ENCODE results near the gene STK32C. TPM values are rescaled to one million over a fixed set of nuclear protein-coding genes. Genes with fewer than 3 reads are reported as not detected.

STK32C gene
- total RNA-seq, 3 donors from 2014 or later: 5.6 to 12.8 (median 11.7) TPM

GRCh38 chr10:132281915-132282666 is 25.7 kb downstream of the STK32C start:
- Histone ChIP-seq H3K27me3 (peaks cover 0 to 19% of the 10 kb centered on the region in 2 donors), H3K4me3 (no peak overlapping the region), H3K4me1 (no peaks in the 10 kb centered on the region), H3K27ac (no peak overlapping the region), H3K9me3 (no peaks in the 10 kb centered on the region), H3K36me3 (no peaks in the 10 kb centered on the region)
- intact Hi-C loops (cut with DNase I; ENCODE audit: low total_unique reads): no loop called here
- TF ChIP-seq CTCF (IDR thresholded peaks at IDR 0.05) (no peak), POLR2A (IDR thresholded peaks at IDR 0.05) (no peak), POLR2AphosphoS5 (IDR thresholded peaks at IDR 0.05) (no peak)
- no peak for DNase-seq (ENCODE audit: low spot score in 2 of 2)

- intact Hi-C loops (cut with DNase I; ENCODE audit: low total_unique reads): no loop called here
- no peak overlapping the region for H3K27ac ChIP-seq
- no peak overlapping the region for H3K4me3 ChIP-seq
- H3K27me3 ChIP-seq: peaks cover 0 to 19% of the 10 kb centered on the region in 2 donors
- H3K36me3 ChIP-seq: no peaks in the 10 kb centered on the region
- TF ChIP-seq POLR2A (IDR thresholded peaks at IDR 0.05): no peak
- TF ChIP-seq POLR2AphosphoS5 (IDR thresholded peaks at IDR 0.05): no peak
- TF ChIP-seq CTCF (IDR thresholded peaks at IDR 0.05): no peak
- no peak for DNase-seq (ENCODE audit: low spot score in 2 of 2)
- H3K4me1 ChIP-seq: no peaks in the 10 kb centered on the region
- H3K9me3 ChIP-seq: no peaks in the 10 kb centered on the region
Measured at GRCh38 chr10:132280646-132281074, 27.1 kb downstream of the STK32C start.

- no peak for DNase-seq (ENCODE audit: low spot score in 2 of 2)
- no peak for TF ChIP-seq CTCF (IDR thresholded peaks at IDR 0.05)
- TF ChIP-seq POLR2A (IDR thresholded peaks at IDR 0.05): no peak
- TF ChIP-seq POLR2AphosphoS5 (IDR thresholded peaks at IDR 0.05): no peak
- Histone ChIP-seq H3K4me3 (no peak overlapping the region), H3K27me3 (peaks cover 0 to 19% of the 10 kb centered on the region in 2 donors), H3K4me1 (no peaks in the 10 kb centered on the region), H3K27ac (no peak overlapping the region), H3K9me3 (no peaks in the 10 kb centered on the region), H3K36me3 (no peaks in the 10 kb centered on the region)
- intact Hi-C loops (cut with DNase I; ENCODE audit: low total_unique reads): no loop called here
Measured at GRCh38 chr10:132279873-132280645, 27.7 kb downstream of the STK32C start.

- no peak for DNase-seq (ENCODE audit: low spot score in 2 of 2)
- Histone ChIP-seq H3K27me3 (peaks cover 0 to 4% of the 10 kb centered on the region in 2 donors), H3K4me1 (no peaks in the 10 kb centered on the region), H3K9me3 (no peaks in the 10 kb centered on the region), H3K27ac (no peak overlapping the region), H3K4me3 (no peak overlapping the region), H3K36me3 (no peaks in the 10 kb centered on the region)
- no peak for TF ChIP-seq CTCF (IDR thresholded peaks at IDR 0.05)
- no peak for TF ChIP-seq POLR2A (IDR thresholded peaks at IDR 0.05)
- no peak for TF ChIP-seq POLR2AphosphoS5 (IDR thresholded peaks at IDR 0.05)
- intact Hi-C loops (cut with DNase I; ENCODE audit: low total_unique reads): no loop called here
Measured at GRCh38 chr10:132277311-132277741, 30.4 kb downstream of the STK32C start.

DNA sequence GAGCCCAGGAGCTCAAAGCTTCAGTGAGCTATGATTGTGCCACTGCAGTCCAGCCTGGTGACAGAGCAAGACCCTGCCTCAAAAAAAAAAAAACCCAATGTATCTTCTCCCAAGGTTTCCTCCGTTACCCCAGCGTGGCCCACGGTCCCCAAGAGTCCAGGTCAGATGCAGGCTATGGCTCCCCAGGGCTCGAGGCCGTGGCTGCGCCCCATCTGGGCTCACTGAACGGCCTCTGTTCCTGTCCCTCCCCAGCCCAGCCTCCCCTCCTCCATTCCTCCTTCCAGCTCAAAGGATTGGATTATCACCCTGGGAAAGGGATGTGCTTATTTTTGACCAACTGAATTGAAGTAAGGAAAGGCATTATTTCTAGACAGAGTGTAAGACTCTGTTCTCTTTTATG is 31.0 kb downstream of the STK32C start:
- intact Hi-C loops (cut with DNase I; ENCODE audit: low total_unique reads): no loop called here
- Histone ChIP-seq H3K27ac (no peak overlapping the region), H3K9me3 (no peaks in the 10 kb centered on the region), H3K4me3 (no peak overlapping the region), H3K27me3 (no peaks in the 10 kb centered on the region), H3K36me3 (no peaks in the 10 kb centered on the region), H3K4me1 (peaks cover 0 to 2% of the 10 kb centered on the region in 2 donors)
- TF ChIP-seq CTCF (IDR thresholded peaks at IDR 0.05) (no peak), POLR2AphosphoS5 (IDR thresholded peaks at IDR 0.05) (no peak), POLR2A (IDR thresholded peaks at IDR 0.05) (no peak)
- DNase-seq (ENCODE audit: low spot score in 2 of 2): no peak

Measured in breast epithelium (tissue), 4 donors.